Prostate gland (tissue), 2 donors: ENCODE measurements around the gene CEP63. TPM values are rescaled to one million over a fixed set of nuclear protein-coding genes. Genes with fewer than 3 reads are reported as not detected.

ENCODE experiments used
- DNase-seq: peaks from one replicate; pipeline ENCODE4 v3.0.0-alpha.2; 2019; ENCODE audit warnings: low spot score
- H3K27ac ChIP-seq, 2 donors: fragments of 200-600 bp; sonication (generic); 2 replicates each; pipeline ENCODE4 v1.5.1; 2017 to 2019
- H3K27me3 ChIP-seq: fragments of 200-600 bp; sonication (generic); replicated peaks from 2 replicates; pipeline ENCODE4 v1.5.1; 2019; ENCODE audit not compliant: insufficient read depth
- H3K36me3 ChIP-seq, 2 donors: fragments of 200-600 bp; sonication (generic); 1 replicate in 1 of 2; 2 replicates in 1 of 2; pipeline versions ENCODE4 v1.5.1 to v1.8.1; 2017 to 2019
- H3K4me1 ChIP-seq: fragments of 200-600 bp; sonication (generic); replicated peaks from 2 replicates; pipeline ENCODE4 v1.5.1; 2019
- H3K4me3 ChIP-seq, 2 donors: fragments of 200-600 bp; sonication (generic); 2 replicates each; pipeline ENCODE4 v1.5.1; 2017 to 2019
- H3K9me3 ChIP-seq: fragments of 200-600 bp; sonication (generic); 2 replicates; pipeline ENCODE4 v1.5.1; 2017
- CTCF ChIP-seq, 4 experiments: fragments of 200-600 bp in 2 of 4; fragments of 450-650 bp in 2 of 4; sonication (generic) in 2 of 4; IDR thresholded peaks; 1 replicate in 3 of 4; 2 replicates in 1 of 4; pipeline ENCODE4 v1.5.1; 2016 to 2019; ENCODE audit warnings: antibody characterized with exemption in 4 of 4, mild to moderate bottlenecking in 2 of 4, moderate library complexity in 2 of 4
- POLR2A ChIP-seq: fragments of 450-650 bp; IDR thresholded peaks from one replicate; pipeline ENCODE4 v1.6.1; 2016; ENCODE audit warnings: antibody characterized with exemption, mild to moderate bottlenecking
- POLR2AphosphoS5 ChIP-seq: sonication (generic); formaldehyde crosslinking; IDR thresholded peaks from one replicate; pipeline ENCODE4 v1.6.1; 2017; ENCODE audit warnings: antibody characterized with exemption
- WGBS: methylation state at CpG from one replicate; pipeline ENCODE4 v1.1.5; 2018; 5-methylcytosine and 5-hydroxymethylcytosine counted together
- intact Hi-C: fragments of 100-400 bp; cut with DNase I; formaldehyde crosslinking; loops from one replicate; pipeline ENCODE4 v1.14.2; 2022
- total RNA-seq, 2 donors: library from RNA; depleted of rRNA; stranded (reverse); fragments of >200 nt; gene quantifications; one replicate each; pipeline ENCODE4 v1.1.0, GENCODE V29; 2016

Gene CEP63
- 10 to 100 TPM; 35.2 to 60.1 TPM for total RNA-seq

GRCh38 chr3:134485718-134486576 lies at the start of gene CEP63, which contains the start of gene ANAPC13:
TSS of gene CEP63 (plus strand) at chr3:134486057. CDS start at chr3:134495321, 9,264 bp downstream.
TSS of gene ANAPC13 (minus strand) at chr3:134485985. CDS start at chr3:134482904, 3,081 bp downstream.
- Histone ChIP-seq H3K4me3 (peak within 1 kb of the TSS; percentile 59 to 89), H3K27ac (peak within 1 kb of the TSS; percentile 86 to 96), H3K9me3 (no peaks in the 10 kb centered on the region), H3K36me3 (no peaks in the 10 kb centered on the region), H3K4me1 (peaks cover 9% of the 10 kb centered on the region), H3K27me3 (no peaks in the 10 kb centered on the region)
- WGBS: under 1% methylated on average over 43 of the region's 81 CpGs
- intact Hi-C loops: loop anchor here (5.0 to 10.0 kb wide), 2 partner anchors 671 to 824 kb away; partner anchors contain the start of gene TOPBP1
- peak; percentile 95 for DNase-seq
- TF ChIP-seq POLR2A (no peak), CTCF (IDR thresholded peaks at IDR 0.05) (peak in 2 of 4 experiments; percentile 13 to 25), POLR2AphosphoS5 (peak; percentile 91)

- intact Hi-C loops: no loop called here
- TF ChIP-seq CTCF (IDR thresholded peaks at IDR 0.05): no peak
- no peak for TF ChIP-seq POLR2AphosphoS5
- no peak for TF ChIP-seq POLR2A
- no peak overlapping the region for H3K27ac ChIP-seq
Measured at GRCh38 chr3:134437211-134437752, 48.6 kb upstream of the CEP63 start.

GRCh38 chr3:134441321-134441720 lies 44.5 kb upstream of the CEP63 start:
- no peak for DNase-seq
- intact Hi-C loops: no loop called here
- Histone ChIP-seq H3K36me3 (no peaks in the 10 kb centered on the region), H3K9me3 (no peaks in the 10 kb centered on the region), H3K4me1 (no peaks in the 10 kb centered on the region), H3K27me3 (no peaks in the 10 kb centered on the region), H3K4me3 (no peak overlapping the region), H3K27ac (no peak overlapping the region)
- 83% methylated on average over 1 of the region's 1 CpG for WGBS
- TF ChIP-seq CTCF (IDR thresholded peaks at IDR 0.05) (no peak), POLR2A (no peak), POLR2AphosphoS5 (no peak)

More at GRCh38 chr3:134437211-134437752, 48.6 kb upstream of the CEP63 start:
- H3K27me3 ChIP-seq: no peaks in the 10 kb centered on the region
- no peaks in the 10 kb centered on the region for H3K36me3 ChIP-seq
- H3K4me1 ChIP-seq: no peaks in the 10 kb centered on the region
- no peak overlapping the region for H3K4me3 ChIP-seq
- no peak for DNase-seq
- WGBS: 57% methylated on average over 3 of the region's 3 CpGs
- H3K9me3 ChIP-seq: no peaks in the 10 kb centered on the region

DNA sequence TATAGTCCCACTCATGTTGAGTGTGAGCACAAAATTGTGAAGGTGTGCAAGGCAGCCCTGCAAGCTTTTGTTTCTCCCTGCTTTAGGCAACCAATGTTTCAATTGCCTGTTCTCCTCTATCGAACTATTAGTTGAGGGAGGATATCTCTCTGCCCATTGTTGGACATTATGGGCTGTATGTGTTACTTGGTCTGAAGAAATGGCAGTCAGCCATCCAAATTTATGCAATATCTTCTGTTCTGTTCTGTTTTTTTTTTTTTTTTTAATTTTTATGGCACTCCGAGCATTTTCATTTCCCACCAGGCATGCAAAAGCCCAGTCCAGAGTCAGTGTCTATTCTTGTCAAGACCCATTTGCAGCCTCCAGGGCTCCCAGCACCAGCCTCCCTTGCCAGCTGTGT lies 44.0 kb upstream of the CEP63 start:
- no peak for DNase-seq
- no peak for TF ChIP-seq POLR2A
- no peak for TF ChIP-seq CTCF (IDR thresholded peaks at IDR 0.05)
- TF ChIP-seq POLR2AphosphoS5: no peak
- no peaks in the 10 kb centered on the region for H3K27me3 ChIP-seq
- H3K4me1 ChIP-seq: no peaks in the 10 kb centered on the region
- intact Hi-C loops: no loop called here
- no peak overlapping the region for H3K27ac ChIP-seq
- H3K9me3 ChIP-seq: no peaks in the 10 kb centered on the region
- WGBS: 83% methylated on average over 2 of the region's 2 CpGs
- H3K36me3 ChIP-seq: no peaks in the 10 kb centered on the region
- H3K4me3 ChIP-seq: no peak overlapping the region
